ENCODE data around the gene ARL15. TPM values are rescaled to one million over a fixed set of nuclear protein-coding genes. Genes with fewer than 3 reads are reported as not detected.

ARL15 gene
- total and polyA plus RNA-seq, 5 donors from 2014 or later = 16.5 to 27.7 (median 19.1) TPM

- H3K27ac Mint-ChIP-seq = no peak overlapping the region
- H3K9me3 ChIP-seq (ENCODE audit: control insufficient read depth in 2 of 2, low read length in 2 of 2) = no peaks in the 10 kb centered on the region
- no peak for DNase-seq
- no peaks in the 10 kb centered on the region for H3K36me3 Mint-ChIP-seq
- no peaks in the 10 kb centered on the region for H3K4me1 ChIP-seq (ENCODE audit: control insufficient read depth, insufficient read depth, low read length, poor library complexity, severe bottlenecking)
- peaks cover 0 to 4% (median 0%) of the 10 kb centered on the region in 7 donors for H3K9me3 Mint-ChIP-seq
- no peaks in the 10 kb centered on the region for H3K27me3 ChIP-seq (ENCODE audit: control insufficient read depth, insufficient read depth, low read length)
- H3K27ac ChIP-seq (ENCODE audit: insufficient read depth, low read length, poor library complexity, severe bottlenecking) = no peak overlapping the region
- H3K4me1 Mint-ChIP-seq = peaks cover 14 to 27% (median 19%) of the 10 kb centered on the region in 4 donors
- ATAC-seq (ENCODE audit: low read depth in 2 of 2) = no peak
- H3K4me3 Mint-ChIP-seq = no peak overlapping the region
- H3K36me3 ChIP-seq (ENCODE audit: control insufficient read depth, insufficient read depth, low read length) = no peaks in the 10 kb centered on the region
- H3K4me3 ChIP-seq (ENCODE audit: low read depth, low read length) = no peak overlapping the region
- H3K27me3 Mint-ChIP-seq = no peaks in the 10 kb centered on the region
Measured at GRCh38 chr5:54207566-54207965, 102.8 kb downstream of the ARL15 start.

- H3K4me3 Mint-ChIP-seq = no peak overlapping the region
- Histone ChIP-seq H3K4me3 (ENCODE audit: low read depth, low read length) (no peak overlapping the region), H3K36me3 (ENCODE audit: control insufficient read depth, insufficient read depth, low read length) (no peaks in the 10 kb centered on the region), H3K4me1 (ENCODE audit: control insufficient read depth, insufficient read depth, low read length, poor library complexity, severe bottlenecking) (no peaks in the 10 kb centered on the region), H3K27ac (ENCODE audit: insufficient read depth, low read length, poor library complexity, severe bottlenecking) (no peak overlapping the region), H3K9me3 (ENCODE audit: control insufficient read depth in 2 of 2, low read length in 2 of 2) (no peaks in the 10 kb centered on the region), H3K27me3 (ENCODE audit: control insufficient read depth, insufficient read depth, low read length) (no peaks in the 10 kb centered on the region)
- no peak for ATAC-seq (ENCODE audit: low read depth in 2 of 2)
- peaks cover under 1% of the 10 kb centered on the region for H3K36me3 Mint-ChIP-seq
- peaks cover 0 to 6% (median 3%) of the 10 kb centered on the region in 7 donors for H3K9me3 Mint-ChIP-seq
- H3K27me3 Mint-ChIP-seq = no peaks in the 10 kb centered on the region
- no peak overlapping the region for H3K27ac Mint-ChIP-seq
- H3K4me1 Mint-ChIP-seq = peaks cover 11 to 27% (median 15%) of the 10 kb centered on the region in 4 donors
- no peak for DNase-seq
Measured at GRCh38 chr5:54206580-54207229, 103.7 kb downstream of the ARL15 start.

- Histone ChIP-seq H3K4me1 (ENCODE audit: control insufficient read depth, insufficient read depth, low read length, poor library complexity, severe bottlenecking) (no peaks in the 10 kb centered on the region), H3K4me3 (ENCODE audit: low read depth, low read length) (no peak overlapping the region), H3K9me3 (ENCODE audit: control insufficient read depth in 2 of 2, low read length in 2 of 2) (no peaks in the 10 kb centered on the region), H3K27ac (ENCODE audit: insufficient read depth, low read length, poor library complexity, severe bottlenecking) (no peak overlapping the region), H3K27me3 (ENCODE audit: control insufficient read depth, insufficient read depth, low read length) (no peaks in the 10 kb centered on the region), H3K36me3 (ENCODE audit: control insufficient read depth, insufficient read depth, low read length) (no peaks in the 10 kb centered on the region)
- Mint-ChIP-seq H3K27ac (no peak overlapping the region), H3K27me3 (no peaks in the 10 kb centered on the region), H3K4me1 (peaks cover 11 to 30% (median 13%) of the 10 kb centered on the region in 4 donors), H3K4me3 (no peak overlapping the region), H3K36me3 (peaks cover 8% of the 10 kb centered on the region), H3K9me3 (peaks cover 2 to 14% (median 5%) of the 10 kb centered on the region in 7 donors)
- no peak for ATAC-seq (ENCODE audit: low read depth in 2 of 2)
- no peak for DNase-seq
Measured at GRCh38 chr5:54205918-54206317, 104.5 kb downstream of the ARL15 start.

GRCh38 chr5:54205453-54205852 lies 104.9 kb downstream of the ARL15 start:
- H3K36me3 Mint-ChIP-seq = peaks cover 9% of the 10 kb centered on the region
- DNase-seq (no peak), ATAC-seq (ENCODE audit: low read depth in 2 of 2) (no peak)
- Histone ChIP-seq H3K27me3 (ENCODE audit: control insufficient read depth, insufficient read depth, low read length) (no peaks in the 10 kb centered on the region), H3K4me1 (ENCODE audit: control insufficient read depth, insufficient read depth, low read length, poor library complexity, severe bottlenecking) (no peaks in the 10 kb centered on the region), H3K27ac (ENCODE audit: insufficient read depth, low read length, poor library complexity, severe bottlenecking) (no peak overlapping the region), H3K4me3 (ENCODE audit: low read depth, low read length) (no peak overlapping the region), H3K36me3 (ENCODE audit: control insufficient read depth, insufficient read depth, low read length) (no peaks in the 10 kb centered on the region), H3K9me3 (ENCODE audit: control insufficient read depth in 2 of 2, low read length in 2 of 2) (peaks cover 0 to 2% of the 10 kb centered on the region in 2 experiments)
- H3K27ac Mint-ChIP-seq = no peak overlapping the region
- H3K4me1 Mint-ChIP-seq = peaks cover 10 to 30% (median 13%) of the 10 kb centered on the region in 4 donors
- H3K27me3 Mint-ChIP-seq = no peaks in the 10 kb centered on the region
- no peak overlapping the region for H3K4me3 Mint-ChIP-seq
- H3K9me3 Mint-ChIP-seq = peaks cover 2 to 15% (median 5%) of the 10 kb centered on the region in 7 donors

GRCh38 chr5:54197018-54197417 lies 113.4 kb downstream of the ARL15 start:
- Mint-ChIP-seq H3K9me3 (peaks cover 2 to 11% (median 9%) of the 10 kb centered on the region in 7 donors), H3K27ac (peak overlapping the region in 1 of 3 donors; percentile 43), H3K36me3 (peaks cover 9% of the 10 kb centered on the region), H3K27me3 (no peaks in the 10 kb centered on the region), H3K4me3 (no peak overlapping the region), H3K4me1 (peaks cover 18 to 29% (median 21%) of the 10 kb centered on the region in 4 donors)
- Histone ChIP-seq H3K4me1 (ENCODE audit: control insufficient read depth, insufficient read depth, low read length, poor library complexity, severe bottlenecking) (no peaks in the 10 kb centered on the region), H3K27me3 (ENCODE audit: control insufficient read depth, insufficient read depth, low read length) (no peaks in the 10 kb centered on the region), H3K4me3 (ENCODE audit: low read depth, low read length) (no peak overlapping the region), H3K27ac (ENCODE audit: insufficient read depth, low read length, poor library complexity, severe bottlenecking) (no peak overlapping the region), H3K36me3 (ENCODE audit: control insufficient read depth, insufficient read depth, low read length) (no peaks in the 10 kb centered on the region), H3K9me3 (ENCODE audit: control insufficient read depth in 2 of 2, low read length in 2 of 2) (peaks cover 0 to 4% of the 10 kb centered on the region in 2 experiments)
- ATAC-seq (ENCODE audit: low read depth in 2 of 2) (no peak), DNase-seq (no peak)

- Mint-ChIP-seq H3K27me3 (no peaks in the 10 kb centered on the region), H3K36me3 (peaks cover 3% of the 10 kb centered on the region), H3K9me3 (peaks cover 0 to 8% (median 0%) of the 10 kb centered on the region in 7 donors), H3K4me3 (no peak overlapping the region), H3K4me1 (peaks cover 22 to 34% (median 27%) of the 10 kb centered on the region in 4 donors), H3K27ac (no peak overlapping the region)
- H3K4me1 ChIP-seq (ENCODE audit: control insufficient read depth, insufficient read depth, low read length, poor library complexity, severe bottlenecking) = no peaks in the 10 kb centered on the region
- DNase-seq (no peak), ATAC-seq (ENCODE audit: low read depth in 2 of 2) (no peak)
- H3K9me3 ChIP-seq (ENCODE audit: control insufficient read depth in 2 of 2, low read length in 2 of 2) = peaks cover 0 to 4% of the 10 kb centered on the region in 2 experiments
- no peaks in the 10 kb centered on the region for H3K36me3 ChIP-seq (ENCODE audit: control insufficient read depth, insufficient read depth, low read length)
- H3K27me3 ChIP-seq (ENCODE audit: control insufficient read depth, insufficient read depth, low read length) = no peaks in the 10 kb centered on the region
- no peak overlapping the region for H3K4me3 ChIP-seq (ENCODE audit: low read depth, low read length)
- H3K27ac ChIP-seq (ENCODE audit: insufficient read depth, low read length, poor library complexity, severe bottlenecking) = no peak overlapping the region
Measured at GRCh38 chr5:54195701-54196100, 114.7 kb downstream of the ARL15 start.

GRCh38 chr5:54194318-54194717 lies 116.1 kb downstream of the ARL15 start:
- H3K4me3 ChIP-seq (ENCODE audit: low read depth, low read length) = no peak overlapping the region
- DNase-seq = no peak
- H3K4me1 ChIP-seq (ENCODE audit: control insufficient read depth, insufficient read depth, low read length, poor library complexity, severe bottlenecking) = no peaks in the 10 kb centered on the region
- H3K4me3 Mint-ChIP-seq = no peak overlapping the region
- H3K27me3 ChIP-seq (ENCODE audit: control insufficient read depth, insufficient read depth, low read length) = no peaks in the 10 kb centered on the region
- no peaks in the 10 kb centered on the region for H3K9me3 ChIP-seq (ENCODE audit: control insufficient read depth in 2 of 2, low read length in 2 of 2)
- H3K9me3 Mint-ChIP-seq = peaks cover 0 to 4% (median 0%) of the 10 kb centered on the region in 7 donors
- no peak for ATAC-seq (ENCODE audit: low read depth in 2 of 2)
- H3K27me3 Mint-ChIP-seq = no peaks in the 10 kb centered on the region
- no peak overlapping the region for H3K27ac Mint-ChIP-seq
- no peaks in the 10 kb centered on the region for H3K36me3 ChIP-seq (ENCODE audit: control insufficient read depth, insufficient read depth, low read length)
- H3K27ac ChIP-seq (ENCODE audit: insufficient read depth, low read length, poor library complexity, severe bottlenecking) = no peak overlapping the region
- H3K4me1 Mint-ChIP-seq = peaks cover 18 to 41% (median 31%) of the 10 kb centered on the region in 4 donors
- peaks cover 3% of the 10 kb centered on the region for H3K36me3 Mint-ChIP-seq

GRCh38 chr5:54187694-54188093 lies 122.7 kb downstream of the ARL15 start:
- no peaks in the 10 kb centered on the region for H3K4me1 ChIP-seq (ENCODE audit: control insufficient read depth, insufficient read depth, low read length, poor library complexity, severe bottlenecking)
- H3K9me3 ChIP-seq (ENCODE audit: control insufficient read depth in 2 of 2, low read length in 2 of 2) = no peaks in the 10 kb centered on the region
- H3K27ac Mint-ChIP-seq = no peak overlapping the region

More at GRCh38 chr5:54187694-54188093, 122.7 kb downstream of the ARL15 start:
- no peak for ATAC-seq (ENCODE audit: low read depth in 2 of 2)
- H3K27me3 ChIP-seq (ENCODE audit: control insufficient read depth, insufficient read depth, low read length) = no peaks in the 10 kb centered on the region
- no peak overlapping the region for H3K4me3 ChIP-seq (ENCODE audit: low read depth, low read length)
- Mint-ChIP-seq H3K9me3 (peaks cover 0 to 8% (median 0%) of the 10 kb centered on the region in 7 donors), H3K4me1 (peaks cover 8 to 30% (median 21%) of the 10 kb centered on the region in 4 donors), H3K4me3 (no peak overlapping the region), H3K27me3 (no peaks in the 10 kb centered on the region), H3K36me3 (peaks cover 8% of the 10 kb centered on the region)
- no peak overlapping the region for H3K27ac ChIP-seq (ENCODE audit: insufficient read depth, low read length, poor library complexity, severe bottlenecking)
- no peak for DNase-seq
- peaks cover 3% of the 10 kb centered on the region for H3K36me3 ChIP-seq (ENCODE audit: control insufficient read depth, insufficient read depth, low read length)
